GM19043 (cell line): Measurements from ENCODE around the gene FHIT.

Experiments
- ATAC-seq: cut with Tn5 transposase; IDR thresholded peaks from one replicate; pipeline ENCODE4 v1.9.1; 2021; ENCODE audit warnings: low read depth; ENCODE audit not compliant: unreplicated experiment

Gene FHIT

DNA sequence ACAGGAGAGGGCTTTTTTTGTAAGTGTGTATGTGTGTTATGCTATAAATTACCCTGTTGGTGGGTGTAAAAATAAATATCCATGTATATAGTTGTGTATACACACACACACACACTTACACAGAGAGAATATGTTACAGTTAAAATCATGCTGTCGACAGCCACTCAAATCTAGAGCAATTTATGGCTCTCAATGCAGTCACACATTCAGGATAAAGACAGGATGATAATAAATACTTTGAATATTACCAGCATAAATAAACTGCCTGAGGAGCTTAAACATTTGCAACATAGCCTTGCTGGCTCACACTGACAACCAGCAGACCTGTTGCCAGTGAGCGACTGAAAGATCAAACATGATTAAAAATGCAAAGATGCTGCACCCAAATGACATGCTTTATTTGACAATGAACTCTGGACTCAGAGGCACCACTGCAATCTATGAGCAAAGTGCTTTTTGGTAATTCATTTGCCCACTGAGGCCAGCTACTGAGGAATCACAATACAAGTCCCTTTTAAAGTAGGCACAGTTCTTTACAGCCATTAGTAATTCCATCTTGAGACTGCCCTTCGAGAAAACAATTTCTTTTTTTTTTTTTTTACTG, 458.9 kb downstream of the FHIT start:
- ATAC-seq, result no peak

DNA sequence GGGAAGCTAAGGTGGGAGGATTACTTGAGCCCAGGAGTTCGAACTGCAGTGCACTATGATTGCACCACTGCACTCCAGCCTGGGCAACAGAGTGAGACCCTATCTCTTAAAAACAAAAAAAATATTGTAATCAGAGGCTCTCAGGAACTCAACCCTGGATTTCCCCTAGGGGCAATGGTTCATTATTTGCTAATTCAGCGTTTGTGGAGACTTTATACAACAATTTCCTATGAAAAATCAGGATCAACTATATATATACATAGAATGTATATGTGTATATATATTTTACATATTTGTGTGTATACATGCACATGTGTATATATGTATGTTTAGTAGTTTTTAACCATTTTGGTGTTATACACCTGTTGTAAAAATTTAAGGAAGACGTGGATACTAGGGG, 463.1 kb downstream of the FHIT start:
- no peak for ATAC-seq

DNA sequence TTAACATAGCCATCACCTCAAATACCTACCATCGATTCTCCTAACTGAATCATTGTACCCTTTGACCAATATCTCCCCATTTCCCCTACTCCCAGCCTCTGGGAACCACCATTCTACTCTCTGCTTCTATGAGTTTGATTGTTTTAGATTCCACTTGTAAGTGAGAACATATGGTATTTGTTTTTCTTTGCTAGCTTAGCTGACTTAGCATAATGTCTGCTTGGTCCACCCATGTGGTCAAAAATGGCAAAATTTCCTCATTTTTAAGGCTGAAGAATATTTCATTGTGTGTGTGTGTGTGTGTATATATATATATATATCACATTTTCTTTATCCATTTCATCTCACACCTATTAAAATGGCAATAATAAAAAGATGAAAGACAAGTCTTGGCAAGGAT, 469.3 kb downstream of the FHIT start:
- ATAC-seq, result no peak

DNA sequence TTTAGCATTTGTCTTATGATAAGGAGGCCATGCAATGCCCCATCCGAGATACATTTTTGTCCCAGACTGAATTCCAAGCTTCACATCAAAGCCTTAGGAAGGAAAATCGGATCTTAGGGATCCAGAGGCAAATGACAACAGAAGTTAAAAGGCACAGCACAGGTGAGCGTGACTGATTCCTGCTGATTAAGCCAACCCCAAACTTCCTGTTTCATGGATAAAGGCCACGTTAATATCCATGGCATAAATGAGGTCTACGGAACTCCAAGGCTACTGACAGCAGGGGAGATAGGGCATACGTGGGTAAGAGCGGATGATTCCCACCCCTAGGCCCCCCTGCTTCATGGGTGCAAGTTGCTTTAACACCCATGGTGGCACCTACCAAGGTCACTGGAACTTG, 471.6 kb downstream of the FHIT start:
- no peak for ATAC-seq

DNA sequence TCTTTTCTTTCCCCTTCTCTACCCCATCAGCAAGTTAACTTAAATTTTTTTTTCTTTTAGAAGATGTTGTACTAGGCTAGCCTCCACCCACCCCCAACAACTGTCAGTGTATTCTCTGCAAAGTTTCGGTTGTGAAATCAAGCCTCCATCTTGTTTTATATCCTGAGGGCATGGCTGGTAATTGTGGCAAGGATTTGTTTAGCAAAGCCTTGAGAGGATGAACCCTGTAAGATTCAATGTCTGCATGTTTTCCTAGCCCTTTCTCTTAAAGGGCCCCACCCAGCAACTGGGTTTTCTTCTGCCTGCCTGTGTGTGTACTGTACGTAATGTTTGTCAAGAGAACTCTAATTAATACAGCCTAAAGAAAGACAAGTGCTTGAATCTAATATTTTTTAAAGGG, 475.3 kb downstream of the FHIT start:
- ATAC-seq, result no peak

DNA sequence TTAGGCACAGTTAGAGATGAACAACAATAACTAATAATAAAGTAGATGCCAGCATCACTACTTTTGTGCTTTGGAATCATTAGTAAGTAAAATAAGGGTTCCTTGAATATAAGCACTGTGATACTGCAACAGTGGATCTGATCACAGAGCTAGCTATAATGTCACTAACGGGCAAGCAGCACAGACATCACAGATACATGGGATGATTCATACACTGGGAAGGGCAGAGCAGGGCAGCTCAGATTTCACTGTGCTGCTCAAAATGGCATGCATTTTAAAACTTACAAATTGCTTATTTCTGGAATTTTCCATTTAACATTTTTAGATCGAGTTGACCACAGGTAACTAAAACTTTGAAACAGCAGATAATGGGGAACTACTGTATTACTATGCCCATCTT, 476.6 kb downstream of the FHIT start:
- no peak for ATAC-seq

DNA sequence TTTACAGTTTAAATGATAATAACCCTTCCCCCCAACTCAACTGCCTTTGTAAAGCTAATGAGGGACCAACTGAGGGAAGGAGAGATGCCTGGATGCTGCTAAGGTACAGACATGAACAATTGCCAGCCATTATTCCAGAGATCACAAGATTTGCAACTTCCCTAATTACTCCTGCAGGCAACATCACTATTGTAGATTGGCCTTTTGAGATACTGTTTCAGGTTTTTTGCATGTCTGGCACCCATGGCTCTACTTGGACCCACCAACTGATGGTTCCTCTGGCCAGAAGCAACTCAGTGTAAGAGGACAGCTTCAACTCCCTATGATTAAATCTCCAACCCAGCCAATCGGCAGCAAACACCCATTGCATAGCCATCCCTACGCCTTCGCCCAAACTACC, 478.7 kb downstream of the FHIT start:
- no peak for ATAC-seq

DNA sequence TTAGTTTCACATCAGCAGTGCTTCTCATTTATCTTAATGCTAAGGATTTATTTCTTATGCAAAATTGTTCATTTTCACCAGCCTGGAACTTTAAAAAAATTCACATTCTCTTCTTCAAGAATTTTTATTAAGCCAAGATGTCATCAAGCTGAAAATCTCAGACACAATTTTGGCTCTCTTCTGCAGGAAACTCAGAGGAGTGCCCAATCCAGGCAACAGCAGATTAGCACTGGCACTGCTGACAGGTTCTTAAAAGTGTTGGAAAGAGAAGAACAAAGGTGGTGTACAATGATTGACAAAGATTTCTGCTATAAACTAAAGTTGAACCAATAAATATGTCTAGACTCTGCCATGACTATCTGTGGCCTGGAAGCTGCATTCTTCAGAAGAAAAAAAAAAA, 479.5 kb downstream of the FHIT start:
- ATAC-seq, result no peak

DNA sequence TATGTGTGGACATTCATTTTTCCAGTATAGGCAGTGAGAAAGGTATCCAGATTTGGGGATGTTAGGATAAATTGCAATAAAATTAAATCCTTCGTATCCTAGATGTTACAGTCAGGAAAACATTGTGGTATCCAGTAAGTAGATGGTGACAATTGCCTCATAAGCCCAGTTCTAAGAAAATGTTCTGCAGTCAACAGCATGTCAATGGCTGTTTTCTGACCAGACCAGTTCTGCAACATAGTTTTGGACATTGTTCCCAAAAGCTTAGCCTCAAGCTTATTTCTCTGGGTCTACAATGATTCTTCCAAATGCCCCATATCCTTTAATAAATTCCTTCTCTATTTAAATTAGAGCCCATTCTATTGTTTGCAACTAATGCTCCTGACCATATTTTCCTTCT, 480.7 kb downstream of the FHIT start:
- ATAC-seq, result no peak

DNA sequence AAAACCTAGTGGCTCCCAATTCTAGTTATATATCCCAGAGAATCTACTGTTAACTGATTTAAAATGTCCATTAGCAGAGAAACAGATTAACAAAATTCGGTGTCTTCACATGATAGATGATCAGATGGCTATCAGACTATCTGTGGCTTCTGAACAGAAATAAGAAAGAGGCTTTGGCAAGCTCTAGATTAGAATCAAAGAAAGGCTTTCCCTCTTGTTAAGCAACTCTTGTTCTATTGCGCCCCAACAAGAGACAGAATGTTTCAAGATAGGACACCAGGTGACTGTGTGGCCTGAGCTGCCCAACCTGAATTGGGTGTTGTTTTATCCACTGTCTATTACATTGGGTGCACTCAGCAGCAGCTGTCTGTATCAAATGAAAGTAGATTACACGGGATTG, 483.7 kb downstream of the FHIT start:
- no peak for ATAC-seq

DNA sequence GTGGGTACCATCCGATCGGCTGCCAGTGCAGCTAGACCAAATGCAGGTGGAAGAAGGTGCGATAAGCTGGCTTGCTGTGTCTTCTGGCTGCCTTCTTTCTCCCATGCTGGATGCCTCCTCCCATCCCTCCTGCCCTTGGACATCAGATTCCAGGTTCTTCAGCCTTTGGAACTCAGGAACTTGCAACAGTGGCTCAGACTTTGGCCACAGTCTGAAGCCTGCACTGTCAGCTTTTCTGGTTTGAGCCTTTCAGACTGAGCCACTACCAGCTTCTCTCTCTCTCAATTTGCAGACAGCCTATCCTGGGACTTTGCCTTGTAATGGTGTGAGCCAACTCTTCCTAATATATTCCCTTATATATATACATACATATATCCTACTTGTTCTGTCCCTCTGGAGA, 485.5 kb downstream of the FHIT start:
- ATAC-seq, result no peak

DNA sequence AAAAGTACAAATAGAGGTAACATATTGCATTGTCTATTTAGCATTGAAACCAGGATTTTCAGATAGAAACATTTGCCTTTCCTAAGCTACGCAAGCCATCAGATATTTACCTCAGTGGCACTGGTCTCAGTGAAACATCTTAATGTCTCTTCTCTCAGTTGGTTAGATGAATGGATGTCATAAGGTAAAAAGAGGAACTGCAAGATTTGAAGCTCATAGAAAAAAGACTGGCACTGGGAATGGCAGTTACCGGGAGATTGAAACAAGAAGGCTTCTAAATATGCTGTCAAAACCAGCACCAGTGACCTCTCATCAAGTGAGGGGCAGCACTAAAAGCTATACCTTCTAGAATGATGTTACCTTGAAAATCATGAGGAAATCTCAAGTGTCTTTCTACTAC, 486.4 kb downstream of the FHIT start:
- ATAC-seq, result no peak

DNA sequence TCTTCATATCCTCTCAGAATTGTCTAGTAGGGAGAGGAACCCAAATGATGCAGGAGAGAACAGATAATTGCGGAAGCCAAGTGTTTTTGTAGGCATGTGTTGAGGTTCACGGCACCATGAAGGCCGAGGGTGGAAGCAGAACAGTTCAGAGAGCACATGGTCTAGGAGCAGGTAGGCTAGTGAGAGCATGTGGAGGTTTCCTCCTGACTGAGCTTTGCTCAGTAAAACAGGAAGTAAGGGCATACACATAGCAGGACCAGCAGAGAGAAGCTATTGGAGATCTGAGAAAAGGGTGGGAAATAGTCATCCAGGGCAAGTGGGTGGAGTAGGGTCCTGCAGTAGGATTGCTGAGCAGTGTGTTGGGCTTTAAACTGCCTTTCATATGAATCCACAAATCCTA, 491.1 kb downstream of the FHIT start:
- ATAC-seq, result no peak

DNA sequence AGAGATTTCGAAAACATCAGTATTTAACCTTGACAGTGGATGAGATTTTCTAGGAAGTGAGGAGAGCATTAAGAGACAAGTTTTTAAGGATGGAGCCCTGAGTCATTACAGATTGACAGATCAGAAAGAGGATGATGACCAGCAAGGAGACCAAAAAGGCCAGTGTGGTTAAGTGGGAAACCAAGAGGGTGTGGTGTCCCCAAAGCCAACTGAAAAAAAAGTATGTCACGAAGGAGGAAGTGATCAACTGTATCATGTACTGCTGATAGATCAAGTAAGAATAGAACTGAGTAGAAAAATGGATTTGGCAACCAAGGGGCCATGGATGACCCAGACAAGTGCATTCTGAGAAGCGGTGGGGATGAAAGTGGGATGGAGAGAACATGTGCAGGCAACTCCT, 491.8 kb downstream of the FHIT start:
- ATAC-seq, result no peak

DNA sequence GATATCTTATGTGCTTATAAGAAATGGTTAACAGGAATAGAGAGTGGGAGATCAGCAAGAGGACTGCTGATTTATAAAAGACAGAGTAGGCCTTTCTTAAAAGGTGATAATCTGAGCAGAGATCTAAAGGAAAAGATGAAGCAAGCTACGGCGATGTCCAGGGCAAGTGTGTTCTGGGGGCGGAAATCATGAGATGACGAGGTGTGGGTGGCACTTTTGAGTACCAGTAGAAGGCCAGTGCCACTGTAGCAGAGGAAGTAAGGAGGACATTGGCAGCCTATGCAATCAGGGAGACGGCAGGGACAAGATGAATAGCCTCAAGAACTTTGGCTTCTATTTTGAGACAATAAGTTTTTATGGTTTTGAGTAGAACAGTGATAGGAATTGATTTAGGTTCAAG, 492.4 kb downstream of the FHIT start:
- ATAC-seq, result no peak

DNA sequence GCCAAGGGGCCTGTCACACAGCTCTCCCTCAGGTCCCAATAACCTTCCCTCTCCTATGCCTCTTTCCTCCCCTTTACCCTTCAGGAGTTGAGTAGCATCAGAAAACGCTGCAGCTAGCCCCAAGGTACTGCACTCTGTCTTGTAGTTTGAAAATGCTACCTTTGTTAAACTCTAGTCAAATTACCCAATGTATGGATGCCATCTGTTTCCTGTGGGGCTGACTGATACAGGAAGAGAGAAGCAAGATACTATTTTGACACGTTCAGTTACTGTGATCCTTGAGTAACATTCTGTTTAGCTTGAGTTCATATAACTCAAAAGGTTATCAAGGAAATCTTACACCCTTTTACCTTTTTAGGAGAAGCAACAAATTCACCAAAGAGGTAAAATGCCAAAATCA, 493.1 kb downstream of the FHIT start:
- no peak for ATAC-seq

DNA sequence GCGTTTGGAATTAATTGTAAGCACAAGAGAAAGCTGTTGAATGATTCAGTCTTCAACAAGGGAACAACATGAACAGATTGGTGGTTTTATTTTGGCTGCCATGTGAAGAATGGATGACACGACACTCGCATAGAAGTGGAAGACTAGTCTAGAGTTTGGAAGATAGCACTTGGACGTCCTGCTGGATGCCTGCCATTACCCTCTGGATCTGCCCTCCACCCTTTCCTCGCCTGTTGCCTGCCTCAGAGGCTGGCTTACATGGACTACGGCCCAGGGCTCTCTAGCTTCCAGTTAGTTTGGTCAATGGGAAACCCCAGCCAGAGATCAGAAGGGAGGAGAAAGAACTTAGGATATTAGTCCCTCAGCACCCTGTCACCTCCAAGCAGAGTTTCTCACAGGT, 493.5 kb downstream of the FHIT start:
- no peak for ATAC-seq

DNA sequence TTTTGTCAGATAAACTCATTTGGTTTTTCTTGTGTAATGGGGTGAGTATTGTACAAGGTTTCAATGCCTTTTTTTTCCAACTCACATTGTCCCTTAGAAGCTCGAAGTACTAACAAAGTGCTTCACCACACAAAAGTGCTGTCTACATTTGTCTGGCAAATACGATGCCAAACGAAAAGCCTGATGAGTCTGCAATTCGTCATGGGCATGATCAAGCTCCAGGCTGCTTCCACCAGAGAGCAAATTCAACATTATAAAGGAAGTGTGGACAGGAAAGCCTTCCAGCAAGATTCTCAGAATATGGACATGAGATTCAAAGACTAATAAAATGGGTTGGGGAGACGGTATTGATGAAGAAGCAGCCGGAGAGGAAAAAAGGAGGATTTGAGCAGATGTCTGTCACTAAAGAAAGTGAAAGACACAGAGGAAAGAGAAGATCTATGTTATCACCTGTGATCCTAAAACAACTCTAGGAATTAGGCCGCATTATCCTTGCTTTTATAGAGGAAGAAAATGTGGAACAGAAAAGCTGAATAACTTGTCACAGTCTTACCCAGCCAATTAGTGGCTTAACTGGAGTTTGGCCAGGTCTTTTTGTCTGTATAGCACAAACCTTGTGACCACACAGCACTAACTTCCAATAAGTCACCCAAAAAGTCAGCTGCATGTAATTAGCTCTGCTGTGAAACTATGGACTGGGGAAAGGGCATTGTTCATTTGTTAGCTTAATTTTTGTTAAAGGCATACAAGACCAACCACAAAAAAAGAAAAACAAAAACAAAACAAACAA, 494.8 kb downstream of the FHIT start:
- no peak for ATAC-seq

DNA sequence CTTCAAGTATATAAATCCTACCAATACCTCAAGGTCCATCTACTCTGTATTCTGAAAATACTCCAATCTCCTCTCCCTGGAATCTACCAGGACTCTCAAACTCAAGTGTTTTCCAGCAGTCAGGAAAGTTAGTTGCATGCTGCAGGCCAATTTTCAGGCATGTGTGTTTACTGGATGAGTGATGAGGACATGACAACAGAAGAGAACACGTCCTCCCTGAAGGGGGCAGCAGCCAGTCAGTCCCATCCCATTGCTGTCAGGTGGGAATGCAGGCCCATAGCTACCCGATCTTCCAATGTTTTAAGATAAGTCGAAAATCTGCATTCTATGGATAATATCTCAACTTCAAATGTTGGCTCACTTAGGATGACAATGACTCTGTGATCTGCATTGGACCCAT, 496.2 kb downstream of the FHIT start:
- no peak for ATAC-seq

DNA sequence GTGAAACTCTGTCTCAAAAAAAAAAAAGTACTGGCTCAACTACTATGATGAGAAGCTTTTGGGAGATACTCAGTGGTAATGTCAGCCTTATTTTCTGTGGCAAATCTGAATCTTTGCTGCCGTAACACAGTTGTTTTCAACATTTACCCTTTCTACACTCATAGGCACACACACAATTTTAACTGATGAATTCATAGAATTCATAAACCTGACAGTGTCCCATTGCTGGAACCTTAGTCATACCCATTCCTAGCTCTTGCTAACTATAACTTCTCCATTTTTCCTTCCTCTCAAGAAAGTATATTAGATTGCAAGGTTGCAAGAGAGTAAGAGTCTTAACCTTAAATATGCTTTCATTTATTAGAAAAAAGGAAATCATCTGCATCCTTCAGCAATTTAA, 496.6 kb downstream of the FHIT start:
- ATAC-seq, result no peak

DNA sequence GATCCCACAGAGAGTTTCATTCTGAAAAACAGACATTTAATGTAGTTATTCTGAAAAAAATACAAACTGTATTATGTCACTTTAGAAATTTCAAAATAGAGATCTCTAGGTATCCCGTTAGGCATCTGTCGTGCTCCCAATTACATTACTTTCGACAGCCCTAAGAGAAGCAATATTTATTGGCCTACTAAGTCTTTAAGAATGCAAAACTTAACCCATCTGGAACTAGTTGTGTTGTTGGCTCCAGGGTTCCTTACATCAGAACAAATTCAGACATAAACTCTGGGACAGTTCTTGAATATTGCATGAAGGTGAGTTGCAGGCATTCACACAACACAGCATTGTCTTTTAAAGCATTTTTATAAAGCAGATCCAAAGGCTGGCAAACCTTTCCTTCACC, 498.4 kb downstream of the FHIT start:
- no peak for ATAC-seq

DNA sequence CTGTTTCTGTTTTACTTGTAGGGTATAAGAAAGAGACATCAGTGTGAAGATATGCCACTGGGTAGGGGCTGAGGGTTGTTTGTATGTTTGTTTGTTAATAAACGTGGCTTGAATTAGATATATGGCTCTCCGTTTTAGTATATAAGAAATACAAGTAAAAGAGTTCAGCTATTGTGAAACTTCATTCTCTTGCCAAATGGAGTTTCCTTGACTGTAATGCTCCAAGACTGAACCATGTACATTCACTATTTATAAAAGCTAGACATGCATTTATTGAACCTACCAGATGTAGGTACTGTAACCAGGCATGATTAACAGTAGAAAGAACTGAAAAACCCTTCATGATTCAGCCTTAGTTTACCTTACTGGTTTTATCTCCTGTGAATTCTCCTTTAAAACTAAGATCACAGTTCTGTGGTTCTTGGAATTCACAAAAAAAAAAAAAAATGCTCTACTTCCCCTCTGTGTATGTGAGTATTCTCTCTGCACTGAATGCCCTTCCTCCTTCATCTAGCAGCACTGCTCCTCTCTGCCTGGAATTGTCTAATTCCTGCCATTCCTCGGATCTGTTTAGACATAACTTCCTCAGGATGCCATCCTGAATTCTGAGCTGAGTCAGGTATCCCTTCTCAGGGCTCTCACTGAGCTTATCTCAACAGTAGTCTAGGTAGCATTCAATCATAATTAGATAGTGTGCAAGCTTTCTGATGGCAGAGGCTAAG, 504.4 kb downstream of the FHIT start:
- ATAC-seq, result no peak
